ENCODE measurements around the gene MBP. TPM values are rescaled to one million over a fixed set of nuclear protein-coding genes. Genes with fewer than 3 reads are reported as not detected.
A peak's percentile ranks its signal among the peaks of the same experiment; 100 is the strongest.

Gene MBP
- total RNA-seq, 1 donor = 25.8 TPM

DNA sequence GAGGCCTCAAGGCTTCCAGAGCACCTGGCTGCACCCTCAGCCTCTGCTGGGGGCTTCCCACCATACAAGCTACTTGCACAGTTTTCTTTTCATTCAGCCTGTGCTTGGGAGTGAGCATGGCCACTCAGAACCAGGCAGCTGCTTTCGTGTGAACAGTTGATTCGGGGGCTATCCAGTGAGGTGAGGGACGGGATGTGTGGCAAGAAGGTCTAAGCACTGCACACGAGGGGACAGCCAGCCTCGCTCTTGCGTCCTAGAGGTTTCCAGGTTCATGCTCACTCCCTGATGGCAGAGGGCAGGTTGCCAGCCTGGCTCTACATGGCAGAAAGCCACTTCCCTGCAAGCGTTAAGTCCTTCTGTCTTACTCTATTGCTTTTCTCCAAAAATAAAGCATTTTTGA is 146.2 kb downstream of the MBP start:
- H3K4me3 ChIP-seq (ENCODE audit: low read depth, low read length) = no peak overlapping the region
- no peak for DNase-seq (ENCODE audit: low read depth)
- TF ChIP-seq, protein P1, sequence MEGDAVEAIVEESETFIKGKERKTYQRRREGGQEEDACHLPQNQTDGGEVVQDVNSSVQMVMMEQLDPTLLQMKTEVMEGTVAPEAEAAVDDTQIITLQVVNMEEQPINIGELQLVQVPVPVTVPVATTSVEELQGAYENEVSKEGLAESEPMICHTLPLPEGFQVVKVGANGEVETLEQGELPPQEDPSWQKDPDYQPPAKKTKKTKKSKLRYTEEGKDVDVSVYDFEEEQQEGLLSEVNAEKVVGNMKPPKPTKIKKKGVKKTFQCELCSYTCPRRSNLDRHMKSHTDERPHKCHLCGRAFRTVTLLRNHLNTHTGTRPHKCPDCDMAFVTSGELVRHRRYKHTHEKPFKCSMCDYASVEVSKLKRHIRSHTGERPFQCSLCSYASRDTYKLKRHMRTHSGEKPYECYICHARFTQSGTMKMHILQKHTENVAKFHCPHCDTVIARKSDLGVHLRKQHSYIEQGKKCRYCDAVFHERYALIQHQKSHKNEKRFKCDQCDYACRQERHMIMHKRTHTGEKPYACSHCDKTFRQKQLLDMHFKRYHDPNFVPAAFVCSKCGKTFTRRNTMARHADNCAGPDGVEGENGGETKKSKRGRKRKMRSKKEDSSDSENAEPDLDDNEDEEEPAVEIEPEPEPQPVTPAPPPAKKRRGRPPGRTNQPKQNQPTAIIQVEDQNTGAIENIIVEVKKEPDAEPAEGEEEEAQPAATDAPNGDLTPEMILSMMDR (IDR thresholded peaks at IDR 0.05; ENCODE audit: insufficient read depth, low read length) = no peak

- H3K4me3 ChIP-seq (ENCODE audit: low read depth, low read length) = no peak overlapping the region
- DNase-seq (ENCODE audit: low read depth) = no peak
- TF ChIP-seq, protein P1 (IDR thresholded peaks at IDR 0.05; ENCODE audit: insufficient read depth, low read length) = no peak
These were observed 146.7 kb downstream of the MBP start for GRCh38 chr18:76985951-76986236.

GRCh38 chr18:76985156-76985950 is 147.2 kb downstream of the MBP start:
- TF ChIP-seq, protein P1 (IDR thresholded peaks at IDR 0.05; ENCODE audit: insufficient read depth, low read length) = no peak
- H3K4me3 ChIP-seq (ENCODE audit: low read depth, low read length) = no peak overlapping the region
- no peak for DNase-seq (ENCODE audit: low read depth)

DNA sequence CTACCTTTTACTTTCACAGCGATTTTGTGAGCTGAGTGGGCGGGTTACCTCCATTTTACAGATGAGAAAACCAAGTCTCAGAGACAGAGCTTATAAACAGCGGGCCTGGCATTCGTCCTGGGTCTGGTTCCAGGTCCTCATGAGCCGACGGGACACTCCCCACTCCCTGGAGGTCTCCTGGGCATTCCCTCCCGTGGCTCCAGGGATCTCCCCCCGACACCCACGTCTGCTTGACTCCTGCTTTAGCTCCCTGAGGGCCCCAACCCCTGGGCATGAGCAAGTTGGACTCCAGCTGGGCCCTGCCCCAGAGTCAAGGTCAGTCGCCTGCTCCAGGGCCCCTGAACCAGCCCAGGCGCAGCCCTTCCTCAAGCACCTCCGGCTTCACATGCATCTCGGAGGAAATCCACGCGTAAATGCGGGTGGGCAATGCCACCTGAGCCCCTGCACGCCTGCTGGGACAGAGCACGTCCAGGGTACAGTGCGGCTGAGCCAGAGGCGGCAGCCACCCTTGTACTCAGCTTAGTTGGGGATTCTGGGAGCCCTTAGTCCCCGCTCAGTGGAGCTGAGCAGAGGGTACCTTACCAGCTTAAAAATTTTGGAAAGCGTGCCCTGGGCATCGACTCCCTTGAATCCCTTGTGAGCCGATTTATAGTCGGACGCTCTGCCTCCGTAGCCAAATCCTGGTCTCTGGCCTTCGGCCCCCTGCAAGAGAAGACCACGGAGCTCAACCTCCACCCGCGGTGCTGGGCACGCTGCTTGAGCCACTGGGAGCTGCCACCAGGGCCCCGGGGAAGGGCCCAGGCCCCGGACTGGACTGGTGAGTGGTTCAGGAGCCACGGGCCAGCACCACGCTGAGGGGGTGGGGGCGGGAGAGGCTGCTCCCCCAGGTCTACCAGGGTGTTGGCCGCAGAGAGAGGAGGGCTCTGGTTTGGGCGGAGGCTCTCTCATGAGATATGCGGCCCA is 148.1 kb downstream of the MBP start:
- DNase-seq (ENCODE audit: low read depth) = no peak
- TF ChIP-seq, protein P1 (IDR thresholded peaks at IDR 0.05; ENCODE audit: insufficient read depth, low read length) = no peak
- no peak overlapping the region for H3K4me3 ChIP-seq (ENCODE audit: low read depth, low read length)

DNA sequence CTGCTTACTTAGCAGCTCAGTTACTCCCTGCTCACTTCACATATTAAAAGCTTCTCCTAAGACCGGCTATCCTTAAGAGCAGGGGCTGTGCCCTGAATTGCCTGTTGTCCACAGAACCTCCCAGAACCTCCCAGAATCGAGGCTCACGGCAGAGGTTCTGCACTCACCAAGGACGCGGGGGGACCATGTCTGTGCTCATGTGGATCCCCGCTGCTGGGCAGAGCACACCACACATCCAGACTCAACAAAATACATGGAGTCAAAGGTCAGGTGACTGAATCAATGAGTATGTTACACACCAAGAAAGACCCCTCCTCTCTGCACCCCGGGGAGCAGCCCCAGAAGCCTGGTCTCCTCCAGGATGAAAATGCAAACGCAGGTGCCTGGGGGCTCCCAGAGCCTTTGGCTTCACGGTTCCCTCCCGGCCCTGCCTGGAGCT is 149.0 kb downstream of the MBP start:
- TF ChIP-seq, protein P1 (IDR thresholded peaks at IDR 0.05; ENCODE audit: insufficient read depth, low read length) = no peak
- DNase-seq (ENCODE audit: low read depth) = no peak
- no peak overlapping the region for H3K4me3 ChIP-seq (ENCODE audit: low read depth, low read length)

DNA sequence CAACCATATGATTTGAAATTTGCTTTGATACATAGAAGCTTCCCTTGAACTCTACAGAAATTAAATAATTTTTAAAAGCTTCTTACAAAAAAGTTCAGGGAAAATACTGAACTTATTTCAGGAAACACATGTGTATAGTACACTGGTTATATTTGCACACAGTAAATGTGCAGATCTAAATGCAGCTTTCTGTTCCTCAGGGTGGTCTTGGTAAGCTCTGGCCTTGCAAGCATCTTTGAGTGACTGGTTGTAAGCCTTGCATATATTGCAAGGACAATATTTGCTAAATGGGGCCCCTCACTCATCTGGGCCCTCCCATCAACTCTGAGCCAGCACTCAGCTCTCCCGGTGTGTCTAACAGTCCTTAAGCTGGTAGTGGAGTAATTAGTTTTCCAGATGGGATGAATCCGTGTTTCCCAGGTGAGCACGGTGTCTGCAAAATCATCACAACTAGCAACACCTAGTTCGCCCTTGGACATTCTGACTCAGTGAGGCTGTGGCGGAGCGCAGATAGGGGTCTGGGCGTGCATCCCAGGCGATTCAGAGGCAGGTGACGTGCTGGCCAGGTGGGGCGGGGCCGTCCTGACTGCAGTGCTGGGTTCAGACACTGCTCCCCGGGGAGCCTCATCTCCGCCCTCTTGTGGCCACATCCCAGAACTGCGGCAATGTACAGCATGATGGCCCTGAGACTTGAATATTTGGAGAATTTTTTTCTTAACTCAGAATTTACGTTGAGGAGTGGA is 149.6 kb downstream of the MBP start:
- H3K4me3 ChIP-seq (ENCODE audit: low read depth, low read length) = no peak overlapping the region
- DNase-seq (ENCODE audit: low read depth) = peak; percentile 70
- TF ChIP-seq, protein P1 (IDR thresholded peaks at IDR 0.05; ENCODE audit: insufficient read depth, low read length) = peak; percentile 92

All from fibroblast of the aortic adventitia (primary cell).